K562 (cell line): ENCODE measurements around the gene ZNF773. TPM values are rescaled to one million over a fixed set of nuclear protein-coding genes. Genes with fewer than 3 reads are reported as not detected.
A peak's percentile ranks its signal among the peaks of the same experiment; 100 is the strongest.

ENCODE experiments used
- CGGBP1 ChIP-seq: fragments of 250-450 bp; sonication (Bioruptor Pico); IDR thresholded peaks from 2 replicates; pipeline ENCODE4 v1.9.0; 2021; ENCODE audit warnings: mild to moderate bottlenecking
- GABPA ChIP-seq: fragments of 200-800 bp; sonication (Bioruptor generic); conservative IDR thresholded peaks from 2 replicates; pipeline ENCODE4 v1.6.1; 2016; ENCODE audit warnings: low read depth, missing genetic modification characterization, missing compliant biosample characterization
- GTF2E2 ChIP-seq: fragments of 200-800 bp; sonication (Bioruptor generic); IDR thresholded peaks from 2 replicates; pipeline ENCODE4 v1.6.1; 2016; ENCODE audit warnings: missing genetic modification characterization, missing compliant biosample characterization
- HCFC1 ChIP-seq: IDR thresholded peaks from 2 replicates; pipeline ENCODE4 v1.6.1; 2012; ENCODE audit warnings: low read depth, low read length, improper control_type of control experiment
- KHSRP ChIP-seq: fragments of 450-650 bp; IDR thresholded peaks from 2 replicates; pipeline ENCODE4 v1.6.1; 2017
- NFIC ChIP-seq: fragments of 450-650 bp; IDR thresholded peaks from 2 replicates; pipeline ENCODE4 v1.6.1; 2017; ENCODE audit warnings: mild to moderate bottlenecking, inconsistent platforms
- POLR2A ChIP-seq: fragments of 450-650 bp; conservative IDR thresholded peaks from 2 replicates; pipeline ENCODE4 v1.6.1; 2016
- POLR2G ChIP-seq: fragments of 200-400 bp; formaldehyde crosslinking; IDR thresholded peaks from 2 replicates; pipeline ENCODE4 v1.6.1; 2017; ENCODE audit warnings: low read depth, mild to moderate bottlenecking, antibody characterized with exemption, low read length, moderate library complexity
- TRIM28 ChIP-seq: fragments of 450-650 bp; IDR thresholded peaks from 2 replicates; pipeline ENCODE4 v1.6.1; 2017
- ZSCAN29 ChIP-seq: fragments of 450-650 bp; IDR thresholded peaks from 2 replicates; pipeline ENCODE4 v1.6.1; 2017
- polyA plus RNA-seq, 8 experiments: library from polyadenylated mRNA; depleted of rRNA in 4 of 8; stranded (reverse) in 5 of 8; unstranded in 3 of 8; fragments of >200 nt; fragmentation: Nextera tagmentation in 2 of 8; fragmentation: Illumina TruSeq in 1 of 8; extraction: Ambion mirVana in 2 of 8; extraction: Trizol in 1 of 8; gene quantifications; 2 replicates each; pipeline versions ENCODE4 v1.2.1 to v1.2.3, GENCODE V29; 2011 to 2014; ENCODE audit warnings: inconsistent platforms in 1 of 8, missing spikeins in 1 of 8
- total RNA-seq, 7 experiments: library from RNA; depleted of rRNA in 6 of 7; stranded (reverse); fragments of >200 nt in 6 of 7; fragmentation: Illumina TruSeq in 2 of 7; extraction: Trizol in 2 of 7; gene quantifications; 2 replicates each; pipeline versions ENCODE4 v1.2.1 to v1.2.3, GENCODE V29; 2011 to 2021; ENCODE audit warnings: low replicate concordance in 1 of 7
- TF ChIP-seq, protein P1 (sequence below): fragments of 450-650 bp; IDR thresholded peaks from 2 replicates; pipeline ENCODE4 v1.6.1; 2016; ENCODE audit warnings: missing biosample characterization, missing genetic modification characterization
- TF ChIP-seq, protein P2 (sequence below): fragments of 250-450 bp; sonication (Bioruptor Pico); IDR thresholded peaks from 2 replicates; pipeline ENCODE4 v1.4.0; 2020; ENCODE audit warnings: mild to moderate bottlenecking

Gene ZNF773
- total and polyA plus RNA-seq, 9 of the 15 experiments (the other 6 are each of a cell fraction or from before 2014, with no cell fraction given): 0.04 to 2.0 (median 0.45) TPM; not detected in 3

- TF ChIP-seq KHSRP: no peak
- TF ChIP-seq HCFC1: peak; percentile 62
- 0 out of 2 replicates have a peak, but pooled peaks have one; percentile 8 for TF ChIP-seq NFIC
- no peak for TF ChIP-seq CGGBP1 (CRISPR knock-in tag)
- no peak for TF ChIP-seq GTF2E2 (tag)
- peak; percentile 57 for TF ChIP-seq POLR2G
- TF ChIP-seq TRIM28: no peak
- TF ChIP-seq, protein P1, sequence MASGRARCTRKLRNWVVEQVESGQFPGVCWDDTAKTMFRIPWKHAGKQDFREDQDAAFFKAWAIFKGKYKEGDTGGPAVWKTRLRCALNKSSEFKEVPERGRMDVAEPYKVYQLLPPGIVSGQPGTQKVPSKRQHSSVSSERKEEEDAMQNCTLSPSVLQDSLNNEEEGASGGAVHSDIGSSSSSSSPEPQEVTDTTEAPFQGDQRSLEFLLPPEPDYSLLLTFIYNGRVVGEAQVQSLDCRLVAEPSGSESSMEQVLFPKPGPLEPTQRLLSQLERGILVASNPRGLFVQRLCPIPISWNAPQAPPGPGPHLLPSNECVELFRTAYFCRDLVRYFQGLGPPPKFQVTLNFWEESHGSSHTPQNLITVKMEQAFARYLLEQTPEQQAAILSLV (tag): no peak
- TF ChIP-seq GABPA (tag): peak; percentile 67
- TF ChIP-seq, protein P2, sequence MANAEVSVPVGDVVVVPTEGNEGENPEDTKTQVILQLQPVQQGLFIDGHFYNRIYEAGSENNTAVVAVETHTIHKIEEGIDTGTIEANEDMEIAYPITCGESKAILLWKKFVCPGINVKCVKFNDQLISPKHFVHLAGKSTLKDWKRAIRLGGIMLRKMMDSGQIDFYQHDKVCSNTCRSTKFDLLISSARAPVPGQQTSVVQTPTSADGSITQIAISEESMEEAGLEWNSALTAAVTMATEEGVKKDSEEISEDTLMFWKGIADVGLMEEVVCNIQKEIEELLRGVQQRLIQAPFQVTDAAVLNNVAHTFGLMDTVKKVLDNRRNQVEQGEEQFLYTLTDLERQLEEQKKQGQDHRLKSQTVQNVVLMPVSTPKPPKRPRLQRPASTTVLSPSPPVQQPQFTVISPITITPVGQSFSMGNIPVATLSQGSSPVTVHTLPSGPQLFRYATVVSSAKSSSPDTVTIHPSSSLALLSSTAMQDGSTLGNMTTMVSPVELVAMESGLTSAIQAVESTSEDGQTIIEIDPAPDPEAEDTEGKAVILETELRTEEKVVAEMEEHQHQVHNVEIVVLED (CRISPR knock-in tag): peak; percentile 63
- no peak for TF ChIP-seq POLR2A
- TF ChIP-seq ZSCAN29: no peak
Observed at GRCh38 chr19:57527136-57527881, 27.6 kb downstream of the ZNF773 start, which contains the start of gene ZNF549 (continued).
